ENCODE measurements around the gene UBE4A.

UBE4A gene

DNA sequence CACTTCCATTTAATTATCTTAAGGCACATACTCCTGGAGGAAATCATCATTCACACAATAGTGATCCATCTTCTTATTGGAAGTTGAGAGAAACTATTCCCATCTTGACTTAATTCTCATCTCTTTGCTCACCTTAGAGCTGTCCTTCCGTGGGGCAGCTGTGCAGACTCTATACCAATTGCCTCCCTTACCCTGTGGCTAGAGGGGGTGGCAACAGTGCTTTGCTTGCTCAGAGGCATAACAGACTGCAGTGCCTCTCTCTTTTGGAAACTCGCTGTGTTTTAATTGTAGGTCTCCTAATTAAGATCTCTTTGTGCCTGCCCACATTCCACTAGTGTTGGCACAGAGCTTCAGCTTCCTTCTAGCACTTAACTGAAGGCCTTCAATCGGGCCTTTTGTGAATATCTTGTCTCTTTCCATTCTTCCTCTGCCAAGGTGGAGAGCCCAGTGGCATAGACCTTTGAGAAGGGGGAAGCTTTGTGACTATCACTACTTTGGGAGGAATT lies 82.4 kb downstream of the UBE4A start:
- Histone ChIP-seq H3F3A (ENCODE audit: insufficient read depth, low read length) (peaks cover 12% of the 10 kb centered on the region; the same call in 1 of the 2 replicates), H4K20me1 (ENCODE audit: insufficient read depth, low read length) (peaks cover 48% of the 10 kb centered on the region), H3K9me3 (replicated peaks; ENCODE audit: insufficient read depth, low read length) (no peaks in the 10 kb centered on the region), H3K27me3 (replicated peaks; ENCODE audit: insufficient read depth, low read length) (no peaks in the 10 kb centered on the region), H2AFZ (ENCODE audit: low read length) (no peak overlapping the region), H3K36me3 (replicated peaks; ENCODE audit: insufficient read depth, low read length) (no peaks in the 10 kb centered on the region), H3K4me3 (ENCODE audit: low read length) (no peak overlapping the region), H3K79me2 (ENCODE audit: low read length) (peaks cover 100% of the 10 kb centered on the region), H3K4me1 (ENCODE audit: low read length) (peaks cover 8% of the 10 kb centered on the region), H3K4me2 (ENCODE audit: low read depth, low read length) (no peak overlapping the region), H3K9ac (ENCODE audit: low read length) (no peak overlapping the region), H3K9me2 (replicated peaks; ENCODE audit: insufficient read depth, low read length) (no peaks in the 10 kb centered on the region), H3K27ac (ENCODE audit: low read length) (no peak overlapping the region)
- DNase-seq: no peak
- TF ChIP-seq EZH2 (optimal IDR thresholded peaks at IDR 0.05; ENCODE audit: low read depth, low read length): no peak
- TF ChIP-seq EZH2phosphoT487 (IDR thresholded peaks at IDR 0.05; ENCODE audit: low read length): no peak
- TF ChIP-seq, protein P1, sequence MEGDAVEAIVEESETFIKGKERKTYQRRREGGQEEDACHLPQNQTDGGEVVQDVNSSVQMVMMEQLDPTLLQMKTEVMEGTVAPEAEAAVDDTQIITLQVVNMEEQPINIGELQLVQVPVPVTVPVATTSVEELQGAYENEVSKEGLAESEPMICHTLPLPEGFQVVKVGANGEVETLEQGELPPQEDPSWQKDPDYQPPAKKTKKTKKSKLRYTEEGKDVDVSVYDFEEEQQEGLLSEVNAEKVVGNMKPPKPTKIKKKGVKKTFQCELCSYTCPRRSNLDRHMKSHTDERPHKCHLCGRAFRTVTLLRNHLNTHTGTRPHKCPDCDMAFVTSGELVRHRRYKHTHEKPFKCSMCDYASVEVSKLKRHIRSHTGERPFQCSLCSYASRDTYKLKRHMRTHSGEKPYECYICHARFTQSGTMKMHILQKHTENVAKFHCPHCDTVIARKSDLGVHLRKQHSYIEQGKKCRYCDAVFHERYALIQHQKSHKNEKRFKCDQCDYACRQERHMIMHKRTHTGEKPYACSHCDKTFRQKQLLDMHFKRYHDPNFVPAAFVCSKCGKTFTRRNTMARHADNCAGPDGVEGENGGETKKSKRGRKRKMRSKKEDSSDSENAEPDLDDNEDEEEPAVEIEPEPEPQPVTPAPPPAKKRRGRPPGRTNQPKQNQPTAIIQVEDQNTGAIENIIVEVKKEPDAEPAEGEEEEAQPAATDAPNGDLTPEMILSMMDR (IDR thresholded peaks at IDR 0.05; ENCODE audit: low read length): no peak

DNA sequence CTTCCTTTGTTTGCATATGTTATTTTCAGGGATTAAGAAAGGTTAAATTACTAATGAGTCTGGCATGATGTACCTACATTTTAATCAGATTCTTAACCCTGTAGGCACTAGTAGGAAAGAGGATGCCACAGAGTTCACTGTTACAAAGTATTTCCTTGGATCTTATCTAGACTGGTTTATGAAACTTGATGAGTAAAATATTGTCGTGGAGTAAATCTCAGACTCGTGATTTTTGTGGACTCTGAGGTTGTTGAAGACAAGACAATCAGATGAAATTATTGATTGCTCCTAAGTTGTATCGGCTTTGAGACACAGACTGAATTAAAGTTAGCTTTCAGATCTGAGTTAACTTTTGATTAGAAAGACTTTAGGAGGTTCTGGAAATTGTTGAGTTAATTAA lies 82.9 kb downstream of the UBE4A start:
- peaks cover 48% of the 10 kb centered on the region for H4K20me1 ChIP-seq (ENCODE audit: insufficient read depth, low read length)
- H3K9me3 ChIP-seq (replicated peaks; ENCODE audit: insufficient read depth, low read length): no peaks in the 10 kb centered on the region
- H3K9me2 ChIP-seq (replicated peaks; ENCODE audit: insufficient read depth, low read length): no peaks in the 10 kb centered on the region
- H3K27ac ChIP-seq (ENCODE audit: low read length): no peak overlapping the region
- peaks cover 100% of the 10 kb centered on the region for H3K79me2 ChIP-seq (ENCODE audit: low read length)
- no peak for DNase-seq
- no peaks in the 10 kb centered on the region for H3K36me3 ChIP-seq (replicated peaks; ENCODE audit: insufficient read depth, low read length)
- peaks cover 12% of the 10 kb centered on the region; the same call in 1 of the 2 replicates for H3F3A ChIP-seq (ENCODE audit: insufficient read depth, low read length)
- H3K4me2 ChIP-seq (ENCODE audit: low read depth, low read length): no peak overlapping the region
- H3K9ac ChIP-seq (ENCODE audit: low read length): no peak overlapping the region
- no peak overlapping the region for H3K4me3 ChIP-seq (ENCODE audit: low read length)
- H3K4me1 ChIP-seq (ENCODE audit: low read length): peaks cover 9% of the 10 kb centered on the region
- no peaks in the 10 kb centered on the region for H3K27me3 ChIP-seq (replicated peaks; ENCODE audit: insufficient read depth, low read length)
- TF ChIP-seq EZH2phosphoT487 (IDR thresholded peaks at IDR 0.05; ENCODE audit: low read length) (no peak), EZH2 (optimal IDR thresholded peaks at IDR 0.05; ENCODE audit: low read depth, low read length) (no peak)
- TF ChIP-seq, protein P1 (IDR thresholded peaks at IDR 0.05; ENCODE audit: low read length): no peak
- no peak overlapping the region for H2AFZ ChIP-seq (ENCODE audit: low read length)

DNA sequence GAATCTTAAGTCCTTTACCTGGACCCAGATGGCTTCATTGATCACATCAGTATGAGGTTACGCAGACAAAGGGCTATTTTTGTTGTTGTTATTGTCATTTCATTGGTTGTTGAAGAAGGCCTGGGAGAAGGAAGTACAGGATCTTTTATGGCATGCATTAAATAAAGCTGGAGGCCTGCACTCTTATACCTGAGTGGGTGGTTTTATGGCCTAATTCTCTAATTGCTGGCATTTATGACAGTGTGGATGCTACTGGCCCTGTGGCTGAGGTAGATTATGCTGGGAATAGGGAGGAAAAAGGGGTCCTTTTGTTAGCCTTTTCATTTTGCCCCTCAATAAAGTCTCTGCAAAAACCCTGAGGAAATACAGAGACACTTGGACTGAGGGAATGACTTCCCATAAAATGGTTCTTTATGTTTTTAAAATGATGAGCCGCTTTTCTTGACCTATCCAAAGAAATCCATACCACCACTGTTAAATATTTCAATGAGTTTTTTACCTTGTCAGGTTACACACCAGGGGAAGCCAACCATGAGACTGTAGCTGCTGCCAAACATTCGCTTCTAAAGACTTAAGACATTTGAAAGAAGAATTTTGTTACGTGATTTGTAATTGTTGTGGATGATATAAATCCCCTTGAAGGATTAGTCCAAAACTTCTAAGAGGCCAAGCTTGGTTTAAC lies 83.6 kb downstream of the UBE4A start:
- Histone ChIP-seq H3K27me3 (replicated peaks; ENCODE audit: insufficient read depth, low read length) (no peaks in the 10 kb centered on the region), H3K79me2 (ENCODE audit: low read length) (peaks cover 100% of the 10 kb centered on the region), H3K9me3 (replicated peaks; ENCODE audit: insufficient read depth, low read length) (no peaks in the 10 kb centered on the region), H3F3A (ENCODE audit: insufficient read depth, low read length) (peaks cover 7% of the 10 kb centered on the region), H3K9ac (ENCODE audit: low read length) (no peak overlapping the region), H4K20me1 (ENCODE audit: insufficient read depth, low read length) (peaks cover 48% of the 10 kb centered on the region), H3K4me1 (ENCODE audit: low read length) (peaks cover 16% of the 10 kb centered on the region), H2AFZ (ENCODE audit: low read length) (no peak overlapping the region), H3K4me3 (ENCODE audit: low read length) (no peak overlapping the region), H3K9me2 (replicated peaks; ENCODE audit: insufficient read depth, low read length) (no peaks in the 10 kb centered on the region), H3K4me2 (ENCODE audit: low read depth, low read length) (no peak overlapping the region), H3K27ac (ENCODE audit: low read length) (no peak overlapping the region), H3K36me3 (replicated peaks; ENCODE audit: insufficient read depth, low read length) (no peaks in the 10 kb centered on the region)
- TF ChIP-seq EZH2 (optimal IDR thresholded peaks at IDR 0.05; ENCODE audit: low read depth, low read length) (no peak), EZH2phosphoT487 (IDR thresholded peaks at IDR 0.05; ENCODE audit: low read length) (no peak)
- TF ChIP-seq, protein P1 (IDR thresholded peaks at IDR 0.05; ENCODE audit: low read length): no peak
- no peak for DNase-seq

All from MM.1S (cell line).